Measurements from ENCODE around the gene OPA3.

DNA sequence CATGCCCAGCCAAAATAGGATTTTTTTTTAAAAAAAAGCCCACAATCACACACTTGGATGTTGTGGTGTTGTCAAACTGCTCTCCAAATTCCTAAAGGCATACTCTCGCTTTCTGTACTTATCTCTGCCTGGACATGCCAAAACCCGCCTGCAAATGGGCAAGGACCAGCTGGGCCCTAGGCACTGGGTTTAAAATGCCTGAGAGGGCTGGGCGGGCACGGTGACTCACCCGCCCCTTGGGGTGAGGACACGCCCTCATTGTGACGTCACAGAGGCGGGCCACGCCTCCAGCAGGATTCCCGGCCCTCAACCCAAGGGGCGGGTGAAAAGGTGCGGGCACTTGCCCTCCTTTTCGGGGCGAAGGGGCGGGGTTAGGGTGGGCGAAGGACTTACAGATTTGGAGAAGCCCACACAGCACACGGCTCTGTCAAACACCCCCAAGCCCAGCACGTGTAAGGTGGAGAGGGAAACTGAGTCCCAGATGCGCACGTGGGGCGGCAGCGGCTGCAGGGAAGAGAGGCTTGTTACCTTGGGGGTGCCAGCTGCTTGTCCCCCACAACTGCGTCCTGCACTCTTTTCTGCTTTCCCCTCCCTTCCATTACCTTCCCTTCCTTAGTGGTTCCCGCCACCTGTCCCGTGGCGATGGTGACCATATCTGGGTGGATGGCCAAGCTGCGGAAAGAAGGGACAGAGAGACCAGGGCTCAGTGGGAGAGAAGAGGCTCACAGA is 48.0 kb upstream of the OPA3 start:
- TF ChIP-seq, protein P1, sequence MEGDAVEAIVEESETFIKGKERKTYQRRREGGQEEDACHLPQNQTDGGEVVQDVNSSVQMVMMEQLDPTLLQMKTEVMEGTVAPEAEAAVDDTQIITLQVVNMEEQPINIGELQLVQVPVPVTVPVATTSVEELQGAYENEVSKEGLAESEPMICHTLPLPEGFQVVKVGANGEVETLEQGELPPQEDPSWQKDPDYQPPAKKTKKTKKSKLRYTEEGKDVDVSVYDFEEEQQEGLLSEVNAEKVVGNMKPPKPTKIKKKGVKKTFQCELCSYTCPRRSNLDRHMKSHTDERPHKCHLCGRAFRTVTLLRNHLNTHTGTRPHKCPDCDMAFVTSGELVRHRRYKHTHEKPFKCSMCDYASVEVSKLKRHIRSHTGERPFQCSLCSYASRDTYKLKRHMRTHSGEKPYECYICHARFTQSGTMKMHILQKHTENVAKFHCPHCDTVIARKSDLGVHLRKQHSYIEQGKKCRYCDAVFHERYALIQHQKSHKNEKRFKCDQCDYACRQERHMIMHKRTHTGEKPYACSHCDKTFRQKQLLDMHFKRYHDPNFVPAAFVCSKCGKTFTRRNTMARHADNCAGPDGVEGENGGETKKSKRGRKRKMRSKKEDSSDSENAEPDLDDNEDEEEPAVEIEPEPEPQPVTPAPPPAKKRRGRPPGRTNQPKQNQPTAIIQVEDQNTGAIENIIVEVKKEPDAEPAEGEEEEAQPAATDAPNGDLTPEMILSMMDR (conservative IDR thresholded peaks at IDR 0.05; ENCODE audit: low read length): no peak
- TF ChIP-seq EZH2phosphoT487 (IDR thresholded peaks at IDR 0.05; ENCODE audit: borderline replicate concordance, low read depth, low read length): no peak
